Thoracic aorta endothelial cell (primary cell): ENCODE data around the gene CHP1. TPM values are rescaled to one million over a fixed set of nuclear protein-coding genes. Genes with fewer than 3 reads are reported as not detected.

Experiments used
- total RNA-seq: library from RNA; depleted of rRNA; stranded (reverse); fragments of >200 nt; gene quantifications from 2 replicates; pipeline ENCODE4 v1.2.3, GENCODE V29; 2012

Gene CHP1
- 117 and 133 TPM in 2 replicates for total RNA-seq

DNA sequence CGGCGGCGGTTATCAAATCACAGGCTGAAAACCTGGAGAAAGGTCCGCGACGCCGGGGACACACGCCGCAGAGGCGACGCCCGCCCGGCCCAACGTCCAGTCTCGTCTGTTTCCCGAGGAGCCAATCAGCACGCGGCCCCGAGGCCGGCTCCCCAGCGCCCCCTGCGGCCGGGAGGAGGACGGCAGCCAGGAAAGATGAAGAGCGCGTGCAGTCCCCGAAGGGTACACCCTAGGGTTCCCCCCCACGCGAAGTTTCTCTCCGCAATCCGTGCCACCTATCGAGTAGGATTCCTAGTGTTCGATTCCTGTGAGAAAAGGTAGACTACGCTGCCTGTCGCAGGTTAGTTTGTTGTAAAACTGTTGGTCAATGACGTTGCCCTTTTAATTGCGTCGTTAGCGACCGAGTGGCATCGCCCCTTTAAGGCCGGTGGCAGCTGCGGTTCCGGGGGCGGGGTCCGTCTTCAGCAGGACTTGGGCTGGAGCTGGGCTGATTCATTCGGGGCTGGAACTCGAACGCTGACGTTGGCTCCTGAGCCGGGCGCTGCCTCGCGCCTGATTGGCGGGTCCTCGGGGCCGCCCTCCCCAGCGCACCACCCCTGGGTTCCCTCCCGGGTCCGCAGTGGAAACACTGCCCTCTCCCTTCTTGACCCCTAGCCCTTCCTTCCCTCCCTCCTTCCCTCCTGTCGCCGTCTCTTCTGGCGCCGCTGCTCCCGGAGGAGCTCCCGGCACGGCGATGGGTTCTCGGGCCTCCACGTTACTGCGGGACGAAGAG, at the start of gene CHP1, which contains the start of gene EXD1:
Gene CHP1 (plus strand): TSS at position 619 of the 772 bp plus-strand sequence. CDS start 115 bp downstream, at position 734.
Gene EXD1 (minus strand): TSS at position 108 of the 772 bp plus-strand sequence. CDS start 4,182 bp downstream, outside the sequence.

Other genes with a start within 250 kb of the CHP1 start
- 31.9 and 32.8 TPM in 2 replicates for gene INO80, start 115.0 kb upstream of the CHP1 start, total RNA-seq
- gene EXD1, start 511 bp upstream of the CHP1 start, total RNA-seq = not detected in 2 replicates
- 11.4 and 16.9 TPM in 2 replicates for gene OIP5, start 101.3 kb downstream of the CHP1 start, total RNA-seq
- gene NUSAP1, start 101.6 kb downstream of the CHP1 start, total RNA-seq = 96.3 and 172 TPM in 2 replicates
- 29.1 and 31.2 TPM in 2 replicates for gene NDUFAF1, start 171.2 kb downstream of the CHP1 start, total RNA-seq
- 49.3 and 55.9 TPM in 2 replicates for gene RTF1, start 185.8 kb downstream of the CHP1 start, total RNA-seq